IMR-90 (cell line): Measurements from ENCODE around the gene MCUB. TPM values are rescaled to one million over a fixed set of nuclear protein-coding genes. Genes with fewer than 3 reads are reported as not detected.

Source experiments
- ATAC-seq: fragments of 200-7000 bp; cut with Tn5 transposase; 2 replicates; pipeline ENCODE4 v1.9.1; 2020; ENCODE audit warnings: low read depth, mild to moderate bottlenecking, moderate library complexity
- BruUV-seq: library from RNA; stranded (reverse); fragments of 400-500 nt; replicated peaks from 2 replicates; lab custom pipeline; 2021; lab: Mats Ljungman, UMichigan
- CTCF ChIA-PET: fragments of 300-600 bp; formaldehyde crosslinking; extraction: SDS; loops from one replicate; lab custom pipeline; 2021; ENCODE audit warnings: antibody characterized with exemption; lab: Yijun Ruan, JAX
- POLR2A ChIA-PET: fragments of 300-600 bp; sonication (Branson Sonifier 250); formaldehyde crosslinking; loops from one replicate; lab custom pipeline; 2022; ENCODE audit warnings: antibody characterized with exemption; ENCODE audit not compliant: unreplicated experiment; lab: Charles Lee
- DNase-seq: peaks from one replicate; pipeline ENCODE4 v3.0.0; 2013
- H2AFZ ChIP-seq: replicated peaks from 2 replicates; pipeline ENCODE3; 2013; ENCODE audit warnings: low read length, mild to moderate bottlenecking; ENCODE audit not compliant: poor library complexity
- H2AK5ac ChIP-seq: 2 replicates; pipeline ENCODE4 v1.6.1; 2013; ENCODE audit warnings: low read depth, low read length, inconsistent platforms
- H2AK9ac ChIP-seq: replicated peaks from 2 replicates; pipeline ENCODE3; 2013; ENCODE audit warnings: mild to moderate bottlenecking, low read depth, low read length, moderate library complexity; ENCODE audit not compliant: poor library complexity
- H2BK120ac ChIP-seq: 2 replicates; pipeline ENCODE4 v1.6.1; 2013; ENCODE audit warnings: low read depth, low read length, inconsistent platforms
- H2BK15ac ChIP-seq: 3 replicates; pipeline ENCODE4 v1.6.1; 2013; ENCODE audit warnings: low read depth, low read length, inconsistent platforms
- H2BK20ac ChIP-seq: 2 replicates; pipeline ENCODE4 v1.6.1; 2013; ENCODE audit warnings: low read depth, mild to moderate bottlenecking, inconsistent platforms, low read length, moderate library complexity
- H2BK5ac ChIP-seq: 2 replicates; pipeline ENCODE4 v1.6.1; 2013; ENCODE audit warnings: mild to moderate bottlenecking, low read depth, low read length, inconsistent platforms; ENCODE audit not compliant: poor library complexity, severe bottlenecking
- H3K14ac ChIP-seq: replicated peaks from 2 replicates; pipeline ENCODE4 v1.6.1; 2013; ENCODE audit warnings: low read depth, low read length, inconsistent platforms
- H3K18ac ChIP-seq: 2 replicates; pipeline ENCODE4 v1.6.1; 2013; ENCODE audit warnings: low read depth, low read length, control low read depth
- H3K23ac ChIP-seq: 2 replicates; pipeline ENCODE4 v1.6.1; 2013; ENCODE audit warnings: low read depth, low read length, inconsistent platforms
- H3K27ac ChIP-seq: 2 replicates; pipeline ENCODE4 v1.5.1; 2013; ENCODE audit warnings: mild to moderate bottlenecking, control low read depth, low read length; ENCODE audit not compliant: insufficient read depth
- H3K27me3 ChIP-seq: 2 replicates; pipeline ENCODE4 v1.6.1; 2013; ENCODE audit warnings: low read length; ENCODE audit not compliant: control insufficient read depth, insufficient read depth
- H3K36me3 ChIP-seq: 2 replicates; pipeline ENCODE4 v1.6.1; 2013; ENCODE audit warnings: low read length, mixed read lengths; ENCODE audit not compliant: control insufficient read depth, insufficient read depth
- H3K4ac ChIP-seq: 2 replicates; pipeline ENCODE4 v1.6.1; 2013; ENCODE audit warnings: low read depth, low read length, inconsistent platforms
- H3K4me1 ChIP-seq: 2 replicates; pipeline ENCODE4 v1.6.1; 2013; ENCODE audit warnings: low read length, mixed read lengths; ENCODE audit not compliant: control insufficient read depth, insufficient read depth
- H3K4me2 ChIP-seq: 2 replicates; pipeline ENCODE4 v1.6.1; 2013; ENCODE audit warnings: low read depth, mild to moderate bottlenecking, control low read depth, low read length, moderate library complexity
- H3K4me3 ChIP-seq: 2 replicates; pipeline ENCODE4 v1.5.1; 2013; ENCODE audit warnings: low read depth, mild to moderate bottlenecking, control low read depth, low read length, moderate library complexity; ENCODE audit not compliant: insufficient read depth
- H3K56ac ChIP-seq: 2 replicates; pipeline ENCODE4 v1.6.1; 2013; ENCODE audit warnings: low read length, inconsistent platforms; ENCODE audit not compliant: insufficient read depth; ENCODE audit errors: extremely low read depth
- H3K79me1 ChIP-seq, 2 experiments: 2 replicates each; pipeline ENCODE4 v1.6.1; 2013; ENCODE audit warnings: low read length in 2 of 2, inconsistent platforms in 1 of 2, low read depth in 1 of 2
- H3K9ac ChIP-seq: 2 replicates; pipeline ENCODE4 v1.6.1; 2013; ENCODE audit warnings: low read depth, low read length, control low read depth
- H3K9me1 ChIP-seq: 2 replicates; pipeline ENCODE4 v1.6.1; 2013; ENCODE audit warnings: low read length, inconsistent platforms; ENCODE audit not compliant: insufficient read depth
- H3K9me3 ChIP-seq: 2 replicates; pipeline ENCODE4 v1.6.1; 2013; ENCODE audit warnings: low read length; ENCODE audit not compliant: control insufficient read depth, insufficient read depth
- H4K20me1 ChIP-seq: 2 replicates; pipeline ENCODE4 v1.6.1; 2013; ENCODE audit warnings: low read length, inconsistent platforms; ENCODE audit not compliant: insufficient read depth
- H4K5ac ChIP-seq: 2 replicates; pipeline ENCODE4 v1.6.1; 2013; ENCODE audit warnings: mild to moderate bottlenecking, low read depth, low read length, control low read depth
- H4K8ac ChIP-seq, 2 experiments: 2 replicates each; pipeline ENCODE4 v1.6.1; 2013; ENCODE audit warnings: low read depth in 2 of 2, low read length in 2 of 2, control low read depth in 1 of 2, inconsistent platforms in 1 of 2
- H4K91ac ChIP-seq: 2 replicates; pipeline ENCODE4 v1.6.1; 2013; ENCODE audit warnings: low read depth, low read length, inconsistent platforms; ENCODE audit not compliant: insufficient read depth
- CEBPB ChIP-seq: IDR thresholded peaks from 2 replicates; pipeline ENCODE4 v1.6.1; 2012; ENCODE audit warnings: low read depth, low read length, improper control_type of control experiment
- CHD1 ChIP-seq: IDR thresholded peaks from 2 replicates; pipeline ENCODE4 v1.6.1; 2012; ENCODE audit warnings: low read depth, low read length, improper control_type of control experiment
- FOS ChIP-seq: fragments of 150-350 bp; IDR thresholded peaks from 2 replicates; pipeline ENCODE4 v1.6.1; 2016; ENCODE audit warnings: low read depth, low read length
- MAFK ChIP-seq: IDR thresholded peaks from 2 replicates; pipeline ENCODE4 v1.6.1; 2012; ENCODE audit warnings: low read depth, low read length, improper control_type of control experiment
- MAZ ChIP-seq: IDR thresholded peaks from 2 replicates; pipeline ENCODE4 v1.6.1; 2012; ENCODE audit warnings: low read depth, mild to moderate bottlenecking, low read length, improper control_type of control experiment, moderate library complexity, borderline replicate concordance
- MXI1 ChIP-seq: IDR thresholded peaks from 2 replicates; pipeline ENCODE4 v1.6.1; 2012; ENCODE audit warnings: low read depth, mild to moderate bottlenecking, low read length, moderate library complexity, borderline replicate concordance
- NFE2L2 ChIP-seq: fragments of 150-350 bp; IDR thresholded peaks from 2 replicates; pipeline ENCODE4 v1.6.1; 2016; ENCODE audit warnings: low read depth, mild to moderate bottlenecking, low read length
- POLR2A ChIP-seq: IDR thresholded peaks from 2 replicates; pipeline ENCODE4 v1.6.1; 2012; ENCODE audit warnings: mild to moderate bottlenecking, low read depth, low read length
- RAD21 ChIP-seq: IDR thresholded peaks from 2 replicates; pipeline ENCODE4 v1.6.1; 2012; ENCODE audit warnings: low read length, improper control_type of control experiment
- RFX5 ChIP-seq: IDR thresholded peaks from 2 replicates; pipeline ENCODE4 v1.8.0; 2012; ENCODE audit warnings: low read depth, mild to moderate bottlenecking, low read length, moderate library complexity
- SMC3 ChIP-seq: fragments of 150-350 bp; IDR thresholded peaks from 2 replicates; pipeline ENCODE4 v1.6.1; 2016; ENCODE audit warnings: low read depth, mild to moderate bottlenecking, antibody characterized with exemption, low read length, moderate library complexity
- USF2 ChIP-seq: fragments of 150-350 bp; IDR thresholded peaks from 2 replicates; pipeline ENCODE4 v1.6.1; 2017; ENCODE audit warnings: mild to moderate bottlenecking, antibody characterized with exemption, low read length, low read depth
- WGBS, 2 experiments: methylation state at CpG; one replicate each; pipeline versions ENCODE4 v1.1.5 to v1.1.7; 2013; ENCODE audit warnings: missing lambda C conversion rate in 2 of 2; ENCODE audit not compliant: insufficient read length in 1 of 2; ENCODE audit errors: extremely low coverage in 2 of 2; 5-methylcytosine and 5-hydroxymethylcytosine counted together
- dilution Hi-C: fragments of 300-500 bp; cut with HindIII; formaldehyde crosslinking; loops from one replicate; pipeline ENCODE4 v1.14.3; 2018; ENCODE audit warnings: low sequenced_read_pairs; ENCODE audit not compliant: unreplicated experiment
- in situ Hi-C: fragments of 300-500 bp; cut with MboI; formaldehyde crosslinking; loops from 3 replicates; pipeline ENCODE4 v1.14.3; 2019; ENCODE audit warnings: low sequenced_read_pairs, inconsistent platforms, mixed read lengths
- intact Hi-C: fragments of 100-400 bp; cut with micrococcal nuclease; formaldehyde crosslinking; loops from 2 replicates; pipeline ENCODE4 v1.10.0; 2022
- polyA plus RNA-seq, 3 experiments: library from polyadenylated mRNA; depleted of rRNA; stranded (reverse); fragments of >200 nt; gene quantifications; 2 replicates each; pipeline ENCODE4 v1.2.3, GENCODE V29; 2012; ENCODE audit warnings: low replicate concordance in 1 of 3
- total RNA-seq: library from RNA; depleted of rRNA; stranded (reverse); fragments of >200 nt; gene quantifications from 2 replicates; pipeline ENCODE4 v1.2.3, GENCODE V29; 2012
- TF ChIP-seq, protein P1 (sequence below): conservative IDR thresholded peaks from 2 replicates; pipeline ENCODE4 v1.5.1; 2012; ENCODE audit warnings: mild to moderate bottlenecking, low read depth, low read length, improper control_type of control experiment
- TF ChIP-seq, protein P2 (sequence below): fragments of 150-350 bp; IDR thresholded peaks from 2 replicates; pipeline ENCODE4 v1.6.1; 2016; ENCODE audit warnings: low read depth, mild to moderate bottlenecking, low read length, moderate library complexity, borderline replicate concordance

Gene MCUB
- total and polyA plus RNA-seq, 2 of the 4 experiments (the other 2 are of a cell fraction), result 18.5 to 20.4 TPM

- no peak overlapping the region for H3K14ac ChIP-seq
- H3K27ac ChIP-seq, result no peak overlapping the region
- no peaks in the 10 kb centered on the region for H3K27me3 ChIP-seq
- no peak overlapping the region for H3K9ac ChIP-seq
- CTCF ChIA-PET, result no interaction called here
- DNase-seq, result no peak
- H3K79me1 ChIP-seq, result no peaks in the 10 kb centered on the region
- no CpG with 5 or more reads among the region's 6 CpGs for WGBS, 2 experiments
- dilution Hi-C loops (no loop called here), in situ Hi-C loops (no loop called here), intact Hi-C loops (no loop called here)
- H2BK120ac ChIP-seq, result no peak overlapping the region
- no peak overlapping the region for H4K8ac ChIP-seq
- no peak overlapping the region for H2BK15ac ChIP-seq
- no peaks in the 10 kb centered on the region for H3K36me3 ChIP-seq
- H2AFZ ChIP-seq, result no peak overlapping the region
- no peaks in the 10 kb centered on the region for H4K20me1 ChIP-seq
- H2AK5ac ChIP-seq, result no peak overlapping the region
- ATAC-seq, result no peak
- H3K18ac ChIP-seq, result no peak overlapping the region
- H3K4ac ChIP-seq, result no peak overlapping the region
- no peak overlapping the region for H3K56ac ChIP-seq
- H2BK5ac ChIP-seq, result no peak overlapping the region
- H3K9me3 ChIP-seq, result no peaks in the 10 kb centered on the region
- no peak overlapping the region for H2BK20ac ChIP-seq
- no TSS peak for BruUV-seq
- no peak overlapping the region for H4K91ac ChIP-seq
- H3K4me1 ChIP-seq, result no peaks in the 10 kb centered on the region
- no peak overlapping the region for H3K4me2 ChIP-seq
- POLR2A ChIA-PET, result no interaction called here
- H3K4me3 ChIP-seq, result no peak overlapping the region
- H3K9me1 ChIP-seq, result no peaks in the 10 kb centered on the region
- no peak overlapping the region for H2AK9ac ChIP-seq
- no peak overlapping the region for H3K23ac ChIP-seq
- H4K5ac ChIP-seq, result no peak overlapping the region
- no peak for TF ChIP-seq RAD21
- no peak for TF ChIP-seq MAZ
- TF ChIP-seq, protein P1, sequence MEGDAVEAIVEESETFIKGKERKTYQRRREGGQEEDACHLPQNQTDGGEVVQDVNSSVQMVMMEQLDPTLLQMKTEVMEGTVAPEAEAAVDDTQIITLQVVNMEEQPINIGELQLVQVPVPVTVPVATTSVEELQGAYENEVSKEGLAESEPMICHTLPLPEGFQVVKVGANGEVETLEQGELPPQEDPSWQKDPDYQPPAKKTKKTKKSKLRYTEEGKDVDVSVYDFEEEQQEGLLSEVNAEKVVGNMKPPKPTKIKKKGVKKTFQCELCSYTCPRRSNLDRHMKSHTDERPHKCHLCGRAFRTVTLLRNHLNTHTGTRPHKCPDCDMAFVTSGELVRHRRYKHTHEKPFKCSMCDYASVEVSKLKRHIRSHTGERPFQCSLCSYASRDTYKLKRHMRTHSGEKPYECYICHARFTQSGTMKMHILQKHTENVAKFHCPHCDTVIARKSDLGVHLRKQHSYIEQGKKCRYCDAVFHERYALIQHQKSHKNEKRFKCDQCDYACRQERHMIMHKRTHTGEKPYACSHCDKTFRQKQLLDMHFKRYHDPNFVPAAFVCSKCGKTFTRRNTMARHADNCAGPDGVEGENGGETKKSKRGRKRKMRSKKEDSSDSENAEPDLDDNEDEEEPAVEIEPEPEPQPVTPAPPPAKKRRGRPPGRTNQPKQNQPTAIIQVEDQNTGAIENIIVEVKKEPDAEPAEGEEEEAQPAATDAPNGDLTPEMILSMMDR, result no peak
- TF ChIP-seq, protein P2, sequence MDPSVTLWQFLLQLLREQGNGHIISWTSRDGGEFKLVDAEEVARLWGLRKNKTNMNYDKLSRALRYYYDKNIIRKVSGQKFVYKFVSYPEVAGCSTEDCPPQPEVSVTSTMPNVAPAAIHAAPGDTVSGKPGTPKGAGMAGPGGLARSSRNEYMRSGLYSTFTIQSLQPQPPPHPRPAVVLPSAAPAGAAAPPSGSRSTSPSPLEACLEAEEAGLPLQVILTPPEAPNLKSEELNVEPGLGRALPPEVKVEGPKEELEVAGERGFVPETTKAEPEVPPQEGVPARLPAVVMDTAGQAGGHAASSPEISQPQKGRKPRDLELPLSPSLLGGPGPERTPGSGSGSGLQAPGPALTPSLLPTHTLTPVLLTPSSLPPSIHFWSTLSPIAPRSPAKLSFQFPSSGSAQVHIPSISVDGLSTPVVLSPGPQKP, result no peak
- TF ChIP-seq CEBPB, result no peak
- TF ChIP-seq CHD1, result no peak
- no peak for TF ChIP-seq FOS
- no peak for TF ChIP-seq MXI1
- no peak for TF ChIP-seq NFE2L2
- no peak for TF ChIP-seq USF2
- TF ChIP-seq RFX5, result no peak
- TF ChIP-seq MAFK, result no peak
- no peak for TF ChIP-seq SMC3
- no peak for TF ChIP-seq POLR2A
Observed at GRCh38 chr4:109599046-109599652, 39.1 kb downstream of the MCUB start.
